ENCODE data around the gene SLC45A1.

DNA sequence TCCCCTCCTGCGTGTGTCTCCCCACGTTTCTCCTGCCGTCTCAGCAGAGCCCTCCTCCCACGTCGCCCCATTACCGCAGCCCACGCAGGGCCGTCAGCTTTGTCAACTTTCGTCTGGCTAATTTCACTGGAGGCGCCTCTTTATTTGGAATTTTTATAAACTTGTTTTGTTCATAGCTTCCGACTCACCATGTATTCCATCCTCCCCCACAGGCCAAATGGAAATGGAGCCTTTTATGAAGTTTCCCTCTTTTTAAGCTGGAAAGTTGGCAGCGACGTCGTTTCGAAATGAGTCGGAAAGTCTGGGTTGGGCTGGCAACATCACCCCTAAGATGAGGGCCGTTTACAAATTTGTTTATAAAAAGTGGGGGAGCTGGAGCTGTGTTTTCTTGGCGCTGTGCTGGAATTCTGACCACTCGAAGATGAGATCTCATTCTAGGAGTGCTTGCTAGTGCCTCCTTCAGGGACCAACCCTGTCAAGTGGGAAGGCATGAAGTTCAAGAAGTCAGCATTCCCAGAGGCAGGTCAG is 23.7 kb upstream of the SLC45A1 start:
- TF ChIP-seq HDAC1 (IDR thresholded peaks at IDR 0.05): no peak
- TF ChIP-seq ZNF274 (IDR thresholded peaks at IDR 0.05; ENCODE audit: borderline replicate concordance, low read depth, low read length): no peak
- TF ChIP-seq SNAPC5 (CRISPR knock-in tag; IDR thresholded peaks at IDR 0.05): no peak
- TF ChIP-seq, protein P1, sequence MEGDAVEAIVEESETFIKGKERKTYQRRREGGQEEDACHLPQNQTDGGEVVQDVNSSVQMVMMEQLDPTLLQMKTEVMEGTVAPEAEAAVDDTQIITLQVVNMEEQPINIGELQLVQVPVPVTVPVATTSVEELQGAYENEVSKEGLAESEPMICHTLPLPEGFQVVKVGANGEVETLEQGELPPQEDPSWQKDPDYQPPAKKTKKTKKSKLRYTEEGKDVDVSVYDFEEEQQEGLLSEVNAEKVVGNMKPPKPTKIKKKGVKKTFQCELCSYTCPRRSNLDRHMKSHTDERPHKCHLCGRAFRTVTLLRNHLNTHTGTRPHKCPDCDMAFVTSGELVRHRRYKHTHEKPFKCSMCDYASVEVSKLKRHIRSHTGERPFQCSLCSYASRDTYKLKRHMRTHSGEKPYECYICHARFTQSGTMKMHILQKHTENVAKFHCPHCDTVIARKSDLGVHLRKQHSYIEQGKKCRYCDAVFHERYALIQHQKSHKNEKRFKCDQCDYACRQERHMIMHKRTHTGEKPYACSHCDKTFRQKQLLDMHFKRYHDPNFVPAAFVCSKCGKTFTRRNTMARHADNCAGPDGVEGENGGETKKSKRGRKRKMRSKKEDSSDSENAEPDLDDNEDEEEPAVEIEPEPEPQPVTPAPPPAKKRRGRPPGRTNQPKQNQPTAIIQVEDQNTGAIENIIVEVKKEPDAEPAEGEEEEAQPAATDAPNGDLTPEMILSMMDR (IDR thresholded peaks at IDR 0.05 in 2 of 3, conservative IDR thresholded peaks at IDR 0.05 in 1 of 3; ENCODE audit: insufficient read depth in 2 of 3, low read depth in 1 of 3, low read length in 3 of 3): no peak
- TF ChIP-seq GABPB1 (CRISPR knock-in tag; IDR thresholded peaks at IDR 0.05): no peak
- no peak for TF ChIP-seq HNRNPK (IDR thresholded peaks at IDR 0.05; ENCODE audit: low read depth, low read length, poor library complexity, severe bottlenecking)
- TF ChIP-seq RFX5 (IDR thresholded peaks at IDR 0.05; ENCODE audit: low read depth, low read length): no peak
- TF ChIP-seq POLR2A (conservative IDR thresholded peaks at IDR 0.05): no peak
- no peak for TF ChIP-seq HCFC1 (IDR thresholded peaks at IDR 0.05; ENCODE audit: low read depth, low read length)

Measured in K562 (cell line).